ENCODE results near the gene UBXN4.
"Not testable (repeated sequence)": the region's sequence is repeated elsewhere in the genome, so short reads cannot be mapped to it uniquely, and the experiment has no call there.

Gene UBXN4

GRCh38 chr2:135768863-135769262 lies 27.2 kb downstream of the UBXN4 start:
- DNase-seq (ENCODE audit: low read depth in 2 of 2) = no peak

- no peak for DNase-seq (ENCODE audit: low read depth in 2 of 2)
Observed at GRCh38 chr2:135773319-135773718, 31.7 kb downstream of the UBXN4 start.

GRCh38 chr2:135773917-135774316 lies 32.3 kb downstream of the UBXN4 start:
- DNase-seq (ENCODE audit: low read depth in 2 of 2) = no peak

- DNase-seq (ENCODE audit: low read depth in 2 of 2) = no peak
Observed at GRCh38 chr2:135775420-135775819, 33.8 kb downstream of the UBXN4 start.

- DNase-seq (ENCODE audit: low read depth in 2 of 2) = no peak
Observed at GRCh38 chr2:135776367-135776766, 34.7 kb downstream of the UBXN4 start.

- no peak for DNase-seq (ENCODE audit: low read depth in 2 of 2)
Observed at GRCh38 chr2:135782231-135782630, 40.6 kb downstream of the UBXN4 start.

- no peak for DNase-seq (ENCODE audit: low read depth in 2 of 2)
Observed at GRCh38 chr2:135783439-135783838, 41.8 kb downstream of the UBXN4 start.

- DNase-seq (ENCODE audit: low read depth in 2 of 2) = no peak
Observed at GRCh38 chr2:135785032-135785431, 43.4 kb downstream of the UBXN4 start.

GRCh38 chr2:135786823-135787222 lies 45.2 kb downstream of the UBXN4 start:
- no peak for DNase-seq (ENCODE audit: low read depth in 2 of 2)

- DNase-seq (ENCODE audit: low read depth in 2 of 2) = no peak
Observed at GRCh38 chr2:135790423-135790822, 48.8 kb downstream of the UBXN4 start.

GRCh38 chr2:135791418-135792190 lies 49.9 kb downstream of the UBXN4 start:
- no peak for DNase-seq (ENCODE audit: low read depth in 2 of 2)

GRCh38 chr2:135792401-135793150 lies 50.9 kb downstream of the UBXN4 start:
- DNase-seq (ENCODE audit: low read depth in 2 of 2) = no peak

- not testable (repeated sequence) for DNase-seq (ENCODE audit: low read depth in 2 of 2)
Observed at GRCh38 chr2:135795641-135796040, 54.0 kb downstream of the UBXN4 start.

GRCh38 chr2:135796606-135797005 lies 55.0 kb downstream of the UBXN4 start:
- no peak for DNase-seq (ENCODE audit: low read depth in 2 of 2)

GRCh38 chr2:135797497-135798274 lies 56.0 kb downstream of the UBXN4 start:
- peak; percentile 50 to 59 for DNase-seq (ENCODE audit: low read depth in 2 of 2)

- DNase-seq (ENCODE audit: low read depth in 2 of 2) = no peak
Observed at GRCh38 chr2:135798275-135798705, 56.6 kb downstream of the UBXN4 start.

GRCh38 chr2:135798762-135799161 lies 57.1 kb downstream of the UBXN4 start:
- DNase-seq (ENCODE audit: low read depth in 2 of 2) = no peak

- DNase-seq (ENCODE audit: low read depth in 2 of 2) = no peak
Observed at GRCh38 chr2:135799738-135800137, 58.1 kb downstream of the UBXN4 start.

GRCh38 chr2:135800513-135801460 lies 59.1 kb downstream of the UBXN4 start:
- no peak for DNase-seq (ENCODE audit: low read depth in 2 of 2)

GRCh38 chr2:135802350-135802749 lies 60.7 kb downstream of the UBXN4 start:
- no peak for DNase-seq (ENCODE audit: low read depth in 2 of 2)

- DNase-seq (ENCODE audit: low read depth in 2 of 2) = no peak
Observed at GRCh38 chr2:135803278-135803677, 61.6 kb downstream of the UBXN4 start.
